DMS 273 treated with DMSO at 0.1 percent for 48 hours (cell line): Measurements from ENCODE around the gene ZBTB34.

Experiments used
- DNase-seq: peaks from one replicate; lab custom pipeline; 2025; lab: John Stamatoyannopoulos, UW

Gene ZBTB34

GRCh38 chr9:126919193-126919592, 58.8 kb downstream of the ZBTB34 start:
- DNase-seq, result no peak

- DNase-seq, result no peak
Observed at GRCh38 chr9:126925876-126926275, 65.4 kb downstream of the ZBTB34 start.

- DNase-seq, result no peak
Observed at GRCh38 chr9:126926364-126926763, 65.9 kb downstream of the ZBTB34 start.

DNA sequence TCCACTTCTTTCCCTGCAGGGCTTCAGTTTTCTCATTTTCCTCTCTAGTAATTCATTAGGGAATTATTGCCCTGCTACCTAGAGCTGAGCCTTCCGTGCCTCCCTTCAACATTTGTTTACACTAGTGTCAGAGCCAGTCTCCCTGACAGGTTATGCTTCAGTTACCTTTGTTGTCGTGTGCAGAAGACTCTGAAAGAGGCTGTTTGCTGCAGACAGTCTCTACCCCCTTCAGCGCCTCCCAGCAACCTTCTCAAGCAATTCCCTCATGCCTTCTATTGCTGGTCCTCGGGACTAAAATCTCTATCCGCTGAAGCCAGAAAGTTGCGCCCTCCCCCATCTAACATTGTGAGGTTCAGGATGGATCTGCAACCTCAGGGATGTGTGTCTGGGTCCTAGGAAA, 67.0 kb downstream of the ZBTB34 start:
- no peak for DNase-seq

- no peak for DNase-seq
Observed at GRCh38 chr9:126932871-126933321, 72.5 kb downstream of the ZBTB34 start.

- no peak for DNase-seq
Observed at GRCh38 chr9:126933334-126933980, 73.0 kb downstream of the ZBTB34 start.

GRCh38 chr9:126934441-126934840, 74.0 kb downstream of the ZBTB34 start:
- no peak for DNase-seq
